C4-2B (cell line): ENCODE measurements around the gene WBP1.

Source experiments
- CTCF ChIP-seq: fragments of 450-650 bp; conservative IDR thresholded peaks from 2 replicates; pipeline ENCODE4 v1.5.1; 2017; ENCODE audit warnings: mild to moderate bottlenecking
- ZFX ChIP-seq: fragments of 450-650 bp; IDR thresholded peaks from 2 replicates; pipeline ENCODE4 v1.6.1; 2017

- TF ChIP-seq CTCF (no peak), ZFX (no peak)
Measured at GRCh38 chr2:74418312-74418711, 39.9 kb upstream of the WBP1 start.
